ENCODE results near the gene BBOF1.

- TF ChIP-seq CTCF (IDR thresholded peaks at IDR 0.05) = no peak
- no peak for TF ChIP-seq EP300 (IDR thresholded peaks at IDR 0.05)
Measured at GRCh38 chr14:73973497-73973896, 45.7 kb upstream of the BBOF1 start.

All from upper lobe of left lung (tissue), 4 donors.